H9 (cell line): ENCODE results near the gene UBR2. TPM values are rescaled to one million over a fixed set of nuclear protein-coding genes. Genes with fewer than 3 reads are reported as not detected.

ENCODE experiments used
- DNase-seq: peaks from one replicate; pipeline ENCODE4 v3.0.0-alpha.2; 2017
- H2AFZ ChIP-seq: one replicate; pipeline ENCODE4 v1.6.1; 2013; ENCODE audit warnings: mild to moderate bottlenecking, low read length, control low read depth, moderate library complexity
- H2AK5ac ChIP-seq: 2 replicates; pipeline ENCODE4 v1.6.1; 2013; ENCODE audit warnings: low read length, control low read depth, mixed read lengths; ENCODE audit not compliant: insufficient read length
- H2BK120ac ChIP-seq: one replicate; pipeline ENCODE4 v1.6.1; 2013; ENCODE audit warnings: low read depth, mild to moderate bottlenecking, low read length, control low read depth, inconsistent platforms; ENCODE audit not compliant: poor library complexity, severe bottlenecking
- H2BK12ac ChIP-seq: 2 replicates; pipeline ENCODE4 v1.6.1; 2013; ENCODE audit warnings: low read length, control low read depth, mixed read lengths, low read depth; ENCODE audit not compliant: insufficient read length
- H2BK15ac ChIP-seq: 2 replicates; pipeline ENCODE4 v1.6.1; 2013; ENCODE audit warnings: low read depth, low read length, control low read depth
- H2BK20ac ChIP-seq: one replicate; pipeline ENCODE4 v1.6.1; 2013; ENCODE audit warnings: low read depth, mild to moderate bottlenecking, low read length, control low read depth, inconsistent platforms; ENCODE audit not compliant: poor library complexity, severe bottlenecking
- H2BK5ac ChIP-seq: 2 replicates; pipeline ENCODE4 v1.6.1; 2013; ENCODE audit warnings: low read length, control low read depth, mixed read lengths; ENCODE audit not compliant: insufficient read length
- H3K14ac ChIP-seq: 2 replicates; pipeline ENCODE4 v1.6.1; 2013; ENCODE audit warnings: low read length, control low read depth; ENCODE audit not compliant: insufficient read depth
- H3K18ac ChIP-seq: 2 replicates; pipeline ENCODE4 v1.6.1; 2013; ENCODE audit warnings: low read depth, mild to moderate bottlenecking, mixed read lengths, low read length, control low read depth; ENCODE audit not compliant: insufficient read length
- H3K23ac ChIP-seq: 2 replicates; pipeline ENCODE4 v1.6.1; 2013; ENCODE audit warnings: low read length, control low read depth, mixed read lengths, low read depth; ENCODE audit not compliant: insufficient read length
- H3K23me2 ChIP-seq: 2 replicates; pipeline ENCODE4 v1.6.1; 2013; ENCODE audit warnings: low read depth, mild to moderate bottlenecking, mixed read lengths, low read length, control low read depth; ENCODE audit not compliant: insufficient read length, poor library complexity, severe bottlenecking
- H3K27ac ChIP-seq: 2 replicates; pipeline ENCODE4 v1.5.1; 2013; ENCODE audit warnings: low read length, control low read depth, mixed read lengths, low read depth; ENCODE audit not compliant: insufficient read length
- H3K27me3 ChIP-seq: 2 replicates; pipeline ENCODE4 v1.6.1; 2013; ENCODE audit warnings: low read length, control low read depth, inconsistent platforms; ENCODE audit not compliant: insufficient read depth
- H3K4ac ChIP-seq: 2 replicates; pipeline ENCODE4 v1.6.1; 2013; ENCODE audit warnings: low read depth, mild to moderate bottlenecking, control low read depth, inconsistent platforms, low read length, moderate library complexity
- H3K4me1 ChIP-seq: 2 replicates; pipeline ENCODE4 v1.6.1; 2013; ENCODE audit warnings: low read length, control low read depth, inconsistent platforms; ENCODE audit not compliant: insufficient read depth
- H3K4me2 ChIP-seq: 2 replicates; pipeline ENCODE4 v1.6.1; 2013; ENCODE audit warnings: low read length, control low read depth, mixed read lengths; ENCODE audit not compliant: insufficient read length, insufficient read depth
- H3K56ac ChIP-seq: 2 replicates; pipeline ENCODE4 v1.6.1; 2013; ENCODE audit warnings: low read depth, mild to moderate bottlenecking, mixed read lengths, low read length, control low read depth; ENCODE audit not compliant: insufficient read length
- H3K79me1 ChIP-seq: 2 replicates; pipeline ENCODE4 v1.6.1; 2013; ENCODE audit warnings: low read depth, mild to moderate bottlenecking, moderate library complexity, low read length, control low read depth, inconsistent platforms; ENCODE audit not compliant: insufficient read depth, poor library complexity, severe bottlenecking
- H3K79me2 ChIP-seq: 2 replicates; pipeline ENCODE4 v1.6.1; 2013; ENCODE audit warnings: low read length, control low read depth, inconsistent platforms; ENCODE audit not compliant: insufficient read depth
- H3K9ac ChIP-seq: 2 replicates; pipeline ENCODE4 v1.6.1; 2013; ENCODE audit warnings: low read length, control low read depth, mixed read lengths; ENCODE audit not compliant: insufficient read length; ENCODE audit errors: extremely low read depth
- H3K9me3 ChIP-seq: one replicate; pipeline ENCODE4 v1.6.1; 2013; ENCODE audit warnings: low read depth, low read length, inconsistent platforms; ENCODE audit not compliant: control insufficient read depth
- H3T11ph ChIP-seq: one replicate; pipeline ENCODE4 v1.6.1; 2013; ENCODE audit warnings: mild to moderate bottlenecking, low read length, control low read depth, inconsistent platforms
- H4K20me1 ChIP-seq: one replicate; pipeline ENCODE4 v1.6.1; 2013; ENCODE audit not compliant: control insufficient read depth, insufficient read length, insufficient read depth
- H4K5ac ChIP-seq: 2 replicates; pipeline ENCODE4 v1.6.1; 2013; ENCODE audit warnings: low read depth, mild to moderate bottlenecking, mixed read lengths, low read length, control low read depth; ENCODE audit not compliant: insufficient read length
- H4K8ac ChIP-seq: replicated peaks from 2 replicates; pipeline ENCODE4 v1.6.1; 2013; ENCODE audit warnings: low read length, control low read depth, mixed read lengths, low read depth; ENCODE audit not compliant: insufficient read length
- H4K91ac ChIP-seq: 2 replicates; pipeline ENCODE4 v1.6.1; 2013; ENCODE audit warnings: low read depth, mild to moderate bottlenecking, moderate library complexity, mixed read lengths, low read length, control low read depth; ENCODE audit not compliant: insufficient read length
- H3K27ac Mint-ChIP-seq, 3 experiments: 2 replicates in 2 of 3; 3 replicates in 1 of 3; pipeline ENCODE4 v1.8.0; 2020 to 2021; ENCODE audit warnings: mixed read lengths in 3 of 3, mild to moderate bottlenecking in 1 of 3, moderate library complexity in 1 of 3
- H3K27me3 Mint-ChIP-seq: 2 replicates; pipeline ENCODE4 v1.8.0; 2021; ENCODE audit warnings: low read depth, mild to moderate bottlenecking, moderate library complexity, mixed read lengths
- H3K36me3 Mint-ChIP-seq, 3 experiments: 2 replicates in 2 of 3; 3 replicates in 1 of 3; pipeline ENCODE4 v1.8.0; 2020 to 2021; ENCODE audit warnings: low read depth in 3 of 3, mixed read lengths in 3 of 3; ENCODE audit not compliant: insufficient read depth in 1 of 3
- H3K4me1 Mint-ChIP-seq, 2 experiments: 2 replicates each; pipeline ENCODE4 v1.8.0; 2020; ENCODE audit warnings: mixed read lengths in 2 of 2
- H3K4me3 Mint-ChIP-seq, 2 experiments: 2 replicates in 1 of 2; 3 replicates in 1 of 2; pipeline ENCODE4 v1.8.0; 2020 to 2021; ENCODE audit warnings: mild to moderate bottlenecking in 2 of 2, mixed read lengths in 2 of 2, moderate library complexity in 1 of 2
- H3K9me3 Mint-ChIP-seq, 2 experiments: 2 replicates in 1 of 2; 3 replicates in 1 of 2; pipeline ENCODE4 v1.8.0; 2020; ENCODE audit warnings: mild to moderate bottlenecking in 2 of 2, mixed read lengths in 2 of 2, moderate library complexity in 1 of 2
- WGBS: extraction: QIAGEN DNeasy Blood & Tissue Kit; methylation state at CpG from one replicate; pipeline ENCODE4 v1.1.7; 2013; ENCODE audit warnings: missing lambda C conversion rate, low lambda C conversion rate, mixed read lengths; ENCODE audit not compliant: insufficient read length; ENCODE audit errors: extremely low coverage; 5-methylcytosine and 5-hydroxymethylcytosine counted together
- total RNA-seq: library from RNA; stranded (reverse); gene quantifications from 2 replicates; pipeline ENCODE4 v1.2.1, GENCODE V29; 2021
- TF ChIP-seq, protein P1 (sequence below): fragments of 200-600 bp; sonication (generic); conservative IDR thresholded peaks from 3 replicates; pipeline ENCODE4 v1.8.0; 2021; ENCODE audit warnings: antibody characterized with exemption, mild to moderate bottlenecking

Gene UBR2
- total RNA-seq, 1 experiment from 2014 or later, result 18.7 TPM

- Mint-ChIP-seq H3K27me3 (no peaks in the 10 kb centered on the region; the same call in none of the 2 replicates), H3K4me3 (no peak overlapping the region), H3K36me3 (no peaks in the 10 kb centered on the region), H3K27ac (no peak overlapping the region), H3K4me1 (peaks cover 4 to 7% of the 10 kb centered on the region in 2 experiments; a peak in 3 of 4 replicates), H3K9me3 (peaks cover under 1% of the 10 kb centered on the region in 2 experiments; a peak in 2 of 5 replicates)
- H3T11ph ChIP-seq, result no peak overlapping the region
- no peaks in the 10 kb centered on the region for H3K27me3 ChIP-seq
- no peaks in the 10 kb centered on the region for H3K23me2 ChIP-seq
- no peak overlapping the region for H3K9ac ChIP-seq
- H4K20me1 ChIP-seq, result no peaks in the 10 kb centered on the region
- no peaks in the 10 kb centered on the region for H3K79me1 ChIP-seq
- no peak overlapping the region for H3K23ac ChIP-seq
- no peak overlapping the region for H3K14ac ChIP-seq
- H2BK5ac ChIP-seq, result no peak overlapping the region
- H3K4me1 ChIP-seq, result no peaks in the 10 kb centered on the region
- TF ChIP-seq, protein P1, sequence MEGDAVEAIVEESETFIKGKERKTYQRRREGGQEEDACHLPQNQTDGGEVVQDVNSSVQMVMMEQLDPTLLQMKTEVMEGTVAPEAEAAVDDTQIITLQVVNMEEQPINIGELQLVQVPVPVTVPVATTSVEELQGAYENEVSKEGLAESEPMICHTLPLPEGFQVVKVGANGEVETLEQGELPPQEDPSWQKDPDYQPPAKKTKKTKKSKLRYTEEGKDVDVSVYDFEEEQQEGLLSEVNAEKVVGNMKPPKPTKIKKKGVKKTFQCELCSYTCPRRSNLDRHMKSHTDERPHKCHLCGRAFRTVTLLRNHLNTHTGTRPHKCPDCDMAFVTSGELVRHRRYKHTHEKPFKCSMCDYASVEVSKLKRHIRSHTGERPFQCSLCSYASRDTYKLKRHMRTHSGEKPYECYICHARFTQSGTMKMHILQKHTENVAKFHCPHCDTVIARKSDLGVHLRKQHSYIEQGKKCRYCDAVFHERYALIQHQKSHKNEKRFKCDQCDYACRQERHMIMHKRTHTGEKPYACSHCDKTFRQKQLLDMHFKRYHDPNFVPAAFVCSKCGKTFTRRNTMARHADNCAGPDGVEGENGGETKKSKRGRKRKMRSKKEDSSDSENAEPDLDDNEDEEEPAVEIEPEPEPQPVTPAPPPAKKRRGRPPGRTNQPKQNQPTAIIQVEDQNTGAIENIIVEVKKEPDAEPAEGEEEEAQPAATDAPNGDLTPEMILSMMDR, result no peak
- no peak overlapping the region for H3K18ac ChIP-seq
- H3K9me3 ChIP-seq, result no peaks in the 10 kb centered on the region
- no peak overlapping the region for H4K5ac ChIP-seq
- no peak overlapping the region for H4K8ac ChIP-seq
- no peak overlapping the region for H3K4ac ChIP-seq
- no peak overlapping the region for H2BK15ac ChIP-seq
- no peak overlapping the region for H3K56ac ChIP-seq
- no peak overlapping the region for H2AFZ ChIP-seq
- no peak overlapping the region for H2BK20ac ChIP-seq
- no peak overlapping the region for H3K4me2 ChIP-seq
- no peaks in the 10 kb centered on the region for H3K79me2 ChIP-seq
- H2AK5ac ChIP-seq, result no peak overlapping the region
- no peak for DNase-seq
- H2BK12ac ChIP-seq, result no peak overlapping the region
- H4K91ac ChIP-seq, result no peak overlapping the region
- no peak overlapping the region for H3K27ac ChIP-seq
- 100% methylated on average over 1 of the region's 1 CpG for WGBS
- no peak overlapping the region for H2BK120ac ChIP-seq
These were observed 49.1 kb upstream of the UBR2 start for GRCh38 chr6:42514745-42515144.
